ENCODE results near the gene ABCF3. TPM values are rescaled to one million over a fixed set of nuclear protein-coding genes. Genes with fewer than 3 reads are reported as not detected.

ABCF3 gene
- total and polyA plus RNA-seq, 2 donors (not counting 3 experiments of a cell fraction or from before 2014, with no cell fraction given), result 68.8 to 73.4 TPM

GRCh38 chr3:184193991-184194539 lies 8.1 kb downstream of the ABCF3 start:
- POLR2A ChIA-PET, result no interaction called here
- no peaks in the 10 kb centered on the region for H3K9me3 ChIP-seq (replicated peaks; ENCODE audit: control insufficient read depth, insufficient read depth, low read length)
- no peak overlapping the region for H2AFZ ChIP-seq (ENCODE audit: low read depth, low read length)
- H3K79me2 ChIP-seq (ENCODE audit: control insufficient read depth, insufficient read depth, low read length), result no peaks in the 10 kb centered on the region
- FAIRE-seq (no peak), DNase-seq (ENCODE audit: low read depth, low spot score) (no peak)
- intact Hi-C loops (cut with micrococcal nuclease) (no loop called here), dilution Hi-C loops (cut with MboI; ENCODE audit: extremely low pct_ligation_motif_present, low sequenced_read_pairs) (no loop called here)
- H3K36me3 ChIP-seq (ENCODE audit: control insufficient read depth in 2 of 2, extremely low read depth in 1 of 2, insufficient read depth in 2 of 2, low read length in 2 of 2), result peaks cover 8 to 34% of the 10 kb centered on the region in 2 experiments
- H3K27ac ChIP-seq (ENCODE audit: insufficient read depth, low read depth, low read length), result no peak overlapping the region
- no peak overlapping the region for H3K9ac ChIP-seq (replicated peaks; ENCODE audit: extremely low read depth, insufficient read depth, low read length)
- no peak overlapping the region for H3K4me2 ChIP-seq (ENCODE audit: insufficient read depth, low read length)
- no peaks in the 10 kb centered on the region for H3K4me1 ChIP-seq (ENCODE audit: control insufficient read depth, extremely low read depth, insufficient read depth, low read length)
- no peaks in the 10 kb centered on the region for H3K27me3 ChIP-seq (ENCODE audit: control insufficient read depth in 2 of 2, insufficient read depth in 2 of 2, low read length in 2 of 2)
- no TSS peak for BruUV-seq (replicated peaks)
- no peaks in the 10 kb centered on the region for H4K20me1 ChIP-seq (replicated peaks; ENCODE audit: control insufficient read depth, extremely low read depth, insufficient read depth, low read length)
- no peak for TF ChIP-seq POLR2AphosphoS5 (IDR thresholded peaks at IDR 0.05; ENCODE audit: insufficient read depth, low read depth, low read length)
- no peak for TF ChIP-seq GATA2 (IDR thresholded peaks at IDR 0.05; ENCODE audit: insufficient read depth, insufficient read length, low read depth, low read length)
- no peak for TF ChIP-seq MYC (IDR thresholded peaks at IDR 0.05; ENCODE audit: low read depth, low read length)
- TF ChIP-seq POLR2A (IDR thresholded peaks at IDR 0.05; ENCODE audit: low read depth, low read length), result no peak
- TF ChIP-seq EZH2 (IDR thresholded peaks at IDR 0.05; ENCODE audit: borderline replicate concordance, low read depth, low read length, severe bottlenecking), result no peak
- H3K9me1 ChIP-seq (replicated peaks; ENCODE audit: control insufficient read depth, extremely low read depth, insufficient read depth, low read length), result no peaks in the 10 kb centered on the region
- CTCF ChIA-PET, result interaction anchor here (4.4 kb wide), 1 partner anchor 33 kb away, joined by 19 read pairs; no protein-coding TSS in a partner anchor
- no peak overlapping the region for H3K4me3 ChIP-seq (replicated peaks in 1 of 3; ENCODE audit: insufficient read depth in 1 of 3, low read depth in 1 of 3, low read length in 3 of 3)

- Histone ChIP-seq H3K27me3 (ENCODE audit: control insufficient read depth in 2 of 2, insufficient read depth in 2 of 2, low read length in 2 of 2) (no peaks in the 10 kb centered on the region), H3K9ac (replicated peaks; ENCODE audit: extremely low read depth, insufficient read depth, low read length) (no peak overlapping the region), H3K27ac (ENCODE audit: insufficient read depth, low read depth, low read length) (no peak overlapping the region), H3K4me1 (ENCODE audit: control insufficient read depth, extremely low read depth, insufficient read depth, low read length) (no peaks in the 10 kb centered on the region), H3K4me3 (replicated peaks in 1 of 3; ENCODE audit: insufficient read depth in 1 of 3, low read depth in 1 of 3, low read length in 3 of 3) (no peak overlapping the region), H3K4me2 (ENCODE audit: insufficient read depth, low read length) (no peak overlapping the region), H2AFZ (ENCODE audit: low read depth, low read length) (no peak overlapping the region), H3K9me1 (replicated peaks; ENCODE audit: control insufficient read depth, extremely low read depth, insufficient read depth, low read length) (no peaks in the 10 kb centered on the region), H3K79me2 (ENCODE audit: control insufficient read depth, insufficient read depth, low read length) (no peaks in the 10 kb centered on the region), H3K36me3 (ENCODE audit: control insufficient read depth in 2 of 2, extremely low read depth in 1 of 2, insufficient read depth in 2 of 2, low read length in 2 of 2) (peaks cover 8 to 20% of the 10 kb centered on the region in 2 experiments), H4K20me1 (replicated peaks; ENCODE audit: control insufficient read depth, extremely low read depth, insufficient read depth, low read length) (no peaks in the 10 kb centered on the region), H3K9me3 (replicated peaks; ENCODE audit: control insufficient read depth, insufficient read depth, low read length) (no peaks in the 10 kb centered on the region)
- ChIA-PET POLR2A (interaction anchor here (1.0 kb wide), 1 partner anchor 10 kb away, joined by 3 read pairs; no protein-coding TSS in a partner anchor), CTCF (interaction anchor here (1.0 to 4.4 kb wide), 2 partner anchors 30 to 301 kb away, joined by 3 to 19 read pairs; no protein-coding TSS in a partner anchor)
- no TSS peak for BruUV-seq (replicated peaks)
- dilution Hi-C loops (cut with MboI; ENCODE audit: extremely low pct_ligation_motif_present, low sequenced_read_pairs), result no loop called here
- no peak for TF ChIP-seq POLR2A (IDR thresholded peaks at IDR 0.05; ENCODE audit: low read depth, low read length)
- TF ChIP-seq POLR2AphosphoS5 (IDR thresholded peaks at IDR 0.05; ENCODE audit: insufficient read depth, low read depth, low read length), result no peak
- TF ChIP-seq GATA2 (IDR thresholded peaks at IDR 0.05; ENCODE audit: insufficient read depth, insufficient read length, low read depth, low read length), result no peak
- no peak for TF ChIP-seq MYC (IDR thresholded peaks at IDR 0.05; ENCODE audit: low read depth, low read length)
- TF ChIP-seq FOS (IDR thresholded peaks at IDR 0.05; ENCODE audit: borderline replicate concordance, insufficient read depth, low read length), result no peak
- no peak for DNase-seq (ENCODE audit: low read depth, low spot score)
- intact Hi-C loops (cut with micrococcal nuclease), result no loop called here
- FAIRE-seq, result no peak
Observed at GRCh38 chr3:184196536-184196935, 10.5 kb downstream of the ABCF3 start.
